AG08396 (cell line): Measurements from ENCODE around the gene C1orf116.

ENCODE experiments used
- DNase-seq: peaks from one replicate; pipeline ENCODE4 v3.0.0; 2012; ENCODE audit warnings: low spot score, mixed read lengths

C1orf116 gene

GRCh38 chr1:206992790-206993189, 39.8 kb downstream of the C1orf116 start:
- no peak for DNase-seq

GRCh38 chr1:206987873-206988272, 44.7 kb downstream of the C1orf116 start:
- DNase-seq: no peak

GRCh38 chr1:206986885-206987284, 45.7 kb downstream of the C1orf116 start:
- no peak for DNase-seq

GRCh38 chr1:206986402-206986801, 46.2 kb downstream of the C1orf116 start:
- no peak for DNase-seq

GRCh38 chr1:206985162-206985749, 47.3 kb downstream of the C1orf116 start:
- no peak for DNase-seq

GRCh38 chr1:206982216-206982615, 50.3 kb downstream of the C1orf116 start:
- peak; percentile 59 for DNase-seq

GRCh38 chr1:206979379-206980043, 53.0 kb downstream of the C1orf116 start:
- DNase-seq: no peak

- DNase-seq: no peak
These were observed 54.3 kb downstream of the C1orf116 start for GRCh38 chr1:206978259-206978658.

GRCh38 chr1:206975306-206975705, 57.2 kb downstream of the C1orf116 start:
- no peak for DNase-seq

GRCh38 chr1:206974140-206974539, 58.4 kb downstream of the C1orf116 start:
- no peak for DNase-seq

- DNase-seq: no peak
These were observed 59.8 kb downstream of the C1orf116 start for GRCh38 chr1:206972728-206973127.

- no peak for DNase-seq
These were observed 61.4 kb downstream of the C1orf116 start for GRCh38 chr1:206971029-206971655.

- no peak for DNase-seq
These were observed 62.1 kb downstream of the C1orf116 start, which contains the start of gene FCAMR for GRCh38 chr1:206970446-206970845. Gene FCAMR, minus strand, starts transcription at chr1:206970460. Its CDS starts 335 bp downstream, at chr1:206970125.

- no peak for DNase-seq
These were observed 63.5 kb downstream of the C1orf116 start for GRCh38 chr1:206969090-206969489.
